ENCODE results near the gene REXO5. TPM values are rescaled to one million over a fixed set of nuclear protein-coding genes. Genes with fewer than 3 reads are reported as not detected.

The REXO5 gene
- total and polyA plus RNA-seq, 8 donors: 4.7 to 31.7 (median 7.2) TPM

DNA sequence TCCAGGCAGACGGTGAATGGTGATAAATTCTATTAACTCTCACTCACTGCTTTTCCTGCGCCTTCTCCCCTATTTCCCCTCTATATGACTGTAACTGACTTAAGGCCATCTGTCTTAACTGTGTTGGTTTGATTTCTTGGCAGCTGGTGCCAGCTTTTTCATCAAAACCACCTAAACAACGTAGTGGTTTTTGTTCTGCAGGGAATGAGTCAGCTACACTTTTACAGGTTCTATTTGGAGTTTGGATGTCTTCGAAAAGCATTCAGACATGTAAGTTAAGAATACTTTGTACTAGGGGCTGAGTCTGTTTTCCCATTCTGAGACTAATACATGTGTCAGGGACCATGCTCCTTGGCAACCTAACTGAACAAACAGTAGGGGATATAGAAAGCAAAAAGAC, 8.5 kb downstream of the REXO5 start:
- H3K27me3 ChIP-seq: no peaks in the 10 kb centered on the region
- WGBS, 5 donors: 53 to 71% (median 58%) methylated on average over 4 of the region's 4 CpGs
- H3K4me1 ChIP-seq: peaks cover 0 to 15% (median 7%) of the 10 kb centered on the region in 4 donors
- intact Hi-C loops (cut with DNase I; ENCODE audit: low total_unique reads): no loop called here
- no peak overlapping the region for H3K4me3 ChIP-seq
- no peak for DNase-seq
- TF ChIP-seq POLR2AphosphoS5 (IDR thresholded peaks at IDR 0.05) (no peak), POLR2A (IDR thresholded peaks at IDR 0.05) (no peak), EP300 (IDR thresholded peaks at IDR 0.05) (no peak)
- TF ChIP-seq, protein P1, sequence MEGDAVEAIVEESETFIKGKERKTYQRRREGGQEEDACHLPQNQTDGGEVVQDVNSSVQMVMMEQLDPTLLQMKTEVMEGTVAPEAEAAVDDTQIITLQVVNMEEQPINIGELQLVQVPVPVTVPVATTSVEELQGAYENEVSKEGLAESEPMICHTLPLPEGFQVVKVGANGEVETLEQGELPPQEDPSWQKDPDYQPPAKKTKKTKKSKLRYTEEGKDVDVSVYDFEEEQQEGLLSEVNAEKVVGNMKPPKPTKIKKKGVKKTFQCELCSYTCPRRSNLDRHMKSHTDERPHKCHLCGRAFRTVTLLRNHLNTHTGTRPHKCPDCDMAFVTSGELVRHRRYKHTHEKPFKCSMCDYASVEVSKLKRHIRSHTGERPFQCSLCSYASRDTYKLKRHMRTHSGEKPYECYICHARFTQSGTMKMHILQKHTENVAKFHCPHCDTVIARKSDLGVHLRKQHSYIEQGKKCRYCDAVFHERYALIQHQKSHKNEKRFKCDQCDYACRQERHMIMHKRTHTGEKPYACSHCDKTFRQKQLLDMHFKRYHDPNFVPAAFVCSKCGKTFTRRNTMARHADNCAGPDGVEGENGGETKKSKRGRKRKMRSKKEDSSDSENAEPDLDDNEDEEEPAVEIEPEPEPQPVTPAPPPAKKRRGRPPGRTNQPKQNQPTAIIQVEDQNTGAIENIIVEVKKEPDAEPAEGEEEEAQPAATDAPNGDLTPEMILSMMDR (IDR thresholded peaks at IDR 0.05): no peak
- no peak overlapping the region for H3K27ac ChIP-seq
- peaks cover 0 to 37% (median 15%) of the 10 kb centered on the region in 4 donors for H3K36me3 ChIP-seq
- no peaks in the 10 kb centered on the region for H3K9me3 ChIP-seq

DNA sequence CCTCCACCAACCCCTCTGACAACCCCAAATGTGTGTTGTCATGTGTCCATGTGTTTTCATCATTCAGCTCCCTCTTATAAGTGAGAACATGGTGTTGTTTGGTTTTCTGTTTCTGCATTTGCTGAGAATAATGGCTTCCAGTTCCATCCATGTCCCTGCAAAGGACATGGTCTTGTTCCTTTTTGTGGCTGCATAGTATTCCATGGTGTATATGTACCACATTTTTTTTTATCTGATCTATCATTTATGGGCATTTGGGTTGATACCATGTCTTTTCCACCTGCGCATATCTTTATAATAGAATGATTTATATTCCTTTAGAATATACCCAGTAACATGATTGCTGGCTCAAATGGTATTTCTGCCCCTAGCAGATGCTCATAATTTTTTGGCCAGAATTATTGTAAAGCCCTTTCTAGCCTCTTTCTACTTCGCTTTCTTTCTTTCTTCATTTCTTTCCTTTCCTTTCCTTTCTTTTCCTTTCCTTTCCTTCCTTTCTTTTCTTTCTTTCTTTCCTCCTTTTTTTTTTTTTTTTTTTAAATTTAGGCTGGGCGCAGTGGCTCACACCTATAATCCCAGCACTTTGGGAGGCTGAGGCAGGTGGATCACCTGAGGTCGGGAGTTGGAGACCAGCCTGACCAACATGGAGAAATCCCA, 12.7 kb downstream of the REXO5 start:
- intact Hi-C loops (cut with DNase I; ENCODE audit: low total_unique reads): no loop called here
- Histone ChIP-seq H3K4me3 (no peak overlapping the region), H3K27ac (no peak overlapping the region), H3K9me3 (no peaks in the 10 kb centered on the region), H3K27me3 (no peaks in the 10 kb centered on the region), H3K4me1 (no peaks in the 10 kb centered on the region), H3K36me3 (peaks cover 6 to 65% (median 35%) of the 10 kb centered on the region in 4 donors)
- no peak for DNase-seq
- TF ChIP-seq, protein P1 (IDR thresholded peaks at IDR 0.05): no peak
- no peak for TF ChIP-seq POLR2AphosphoS5 (IDR thresholded peaks at IDR 0.05)
- TF ChIP-seq EP300 (IDR thresholded peaks at IDR 0.05): no peak
- TF ChIP-seq POLR2A (IDR thresholded peaks at IDR 0.05): no peak
- 91 to 99% (median 97%) methylated on average over 4 of the region's 4 CpGs for WGBS, 5 donors

DNA sequence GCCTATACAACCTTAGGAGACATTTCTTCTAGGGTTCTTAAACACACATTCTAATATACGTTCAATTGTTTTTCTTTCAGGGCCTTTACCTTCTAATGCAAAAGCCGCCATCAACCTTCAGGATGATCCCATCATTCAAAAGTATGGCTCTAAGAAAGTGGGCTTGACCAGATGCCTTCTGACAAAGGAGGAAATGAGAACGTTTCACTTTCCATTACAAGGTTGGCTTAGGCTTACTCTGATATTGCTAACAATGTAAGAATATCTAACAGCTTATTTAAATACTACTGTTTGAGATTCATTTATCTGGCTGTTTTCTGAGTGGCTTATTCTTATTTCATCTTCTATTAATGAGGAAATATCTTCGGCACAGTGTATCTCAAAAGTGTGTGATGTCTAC, 15.4 kb downstream of the REXO5 start:
- H3K27ac ChIP-seq: no peak overlapping the region
- WGBS, 5 donors: 68 to 86% (median 75%) methylated on average over 4 of the region's 4 CpGs

DNA sequence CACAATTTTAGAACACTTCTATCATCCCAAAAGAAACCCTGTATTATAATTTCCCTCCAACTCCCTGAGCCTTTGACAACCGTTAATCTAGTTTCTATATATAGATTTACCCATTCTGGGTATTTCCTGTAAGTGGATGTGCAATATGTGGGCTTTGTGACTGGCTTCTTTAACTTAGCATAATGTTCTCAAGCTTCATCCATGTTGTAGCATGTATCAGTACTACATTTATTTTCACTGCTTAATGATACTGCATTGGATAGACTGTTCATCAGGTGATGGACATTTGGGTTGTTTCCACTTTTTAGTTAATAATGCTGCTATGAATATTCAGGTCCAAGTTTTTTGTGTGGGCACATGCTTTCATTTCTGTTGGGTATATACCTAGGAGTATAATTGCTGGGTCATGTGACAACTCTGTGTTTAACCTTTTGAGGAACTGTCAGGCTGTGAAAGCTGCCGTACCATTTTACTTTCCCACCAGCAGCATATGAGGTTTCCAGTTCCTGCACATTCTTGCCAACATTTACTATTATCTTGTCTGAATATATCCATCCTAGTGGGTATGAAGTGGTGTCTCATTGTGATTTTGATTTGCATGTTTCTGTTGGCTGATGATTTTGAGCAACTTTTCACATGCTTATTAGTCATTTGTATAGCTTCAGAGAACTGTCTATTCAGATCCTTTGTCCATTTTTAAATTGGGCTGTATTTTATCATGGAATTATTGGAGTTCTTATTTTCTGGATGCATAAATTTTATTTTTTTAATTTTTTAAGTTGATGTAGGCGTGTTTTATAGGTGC, 16.4 kb downstream of the REXO5 start:
- 78 to 84% (median 83%) methylated on average over 3 of the region's 3 CpGs for WGBS, 5 donors
- H3K27ac ChIP-seq: no peak overlapping the region
- no peak for TF ChIP-seq POLR2A (IDR thresholded peaks at IDR 0.05)
- no peak for TF ChIP-seq EP300 (IDR thresholded peaks at IDR 0.05)
- no peak for TF ChIP-seq POLR2AphosphoS5 (IDR thresholded peaks at IDR 0.05)
- TF ChIP-seq, protein P1 (IDR thresholded peaks at IDR 0.05): no peak

More for the DNA sequence above, 15.4 kb downstream of the REXO5 start:
- TF ChIP-seq, protein P1 (IDR thresholded peaks at IDR 0.05): no peak
- TF ChIP-seq POLR2AphosphoS5 (IDR thresholded peaks at IDR 0.05) (no peak), POLR2A (IDR thresholded peaks at IDR 0.05) (no peak), EP300 (IDR thresholded peaks at IDR 0.05) (no peak)
- intact Hi-C loops (cut with DNase I; ENCODE audit: low total_unique reads): no loop called here
- no peak for DNase-seq
- H3K27me3 ChIP-seq: no peaks in the 10 kb centered on the region
- peaks cover 6 to 53% (median 27%) of the 10 kb centered on the region in 4 donors for H3K36me3 ChIP-seq
- H3K9me3 ChIP-seq: no peaks in the 10 kb centered on the region
- no peak overlapping the region for H3K4me3 ChIP-seq
- H3K4me1 ChIP-seq: peaks cover 0 to 12% (median 0%) of the 10 kb centered on the region in 4 donors

More for the DNA sequence above, 16.4 kb downstream of the REXO5 start:
- Histone ChIP-seq H3K9me3 (no peaks in the 10 kb centered on the region), H3K36me3 (peaks cover 6 to 55% (median 34%) of the 10 kb centered on the region in 4 donors), H3K27me3 (no peaks in the 10 kb centered on the region), H3K4me3 (no peak overlapping the region), H3K4me1 (peaks cover 0 to 12% (median 0%) of the 10 kb centered on the region in 4 donors)
- intact Hi-C loops (cut with DNase I; ENCODE audit: low total_unique reads): no loop called here
- no peak for DNase-seq

All from stomach (tissue), 9 donors.